Measurements from ENCODE around the gene SPACA6.
"Not testable (repeated sequence)": the region's sequence is repeated elsewhere in the genome, so short reads cannot be mapped to it uniquely, and the experiment has no call there.

Gene SPACA6, protein sequence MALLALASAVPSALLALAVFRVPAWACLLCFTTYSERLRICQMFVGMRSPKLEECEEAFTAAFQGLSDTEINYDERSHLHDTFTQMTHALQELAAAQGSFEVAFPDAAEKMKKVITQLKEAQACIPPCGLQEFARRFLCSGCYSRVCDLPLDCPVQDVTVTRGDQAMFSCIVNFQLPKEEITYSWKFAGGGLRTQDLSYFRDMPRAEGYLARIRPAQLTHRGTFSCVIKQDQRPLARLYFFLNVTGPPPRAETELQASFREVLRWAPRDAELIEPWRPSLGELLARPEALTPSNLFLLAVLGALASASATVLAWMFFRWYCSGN

DNA sequence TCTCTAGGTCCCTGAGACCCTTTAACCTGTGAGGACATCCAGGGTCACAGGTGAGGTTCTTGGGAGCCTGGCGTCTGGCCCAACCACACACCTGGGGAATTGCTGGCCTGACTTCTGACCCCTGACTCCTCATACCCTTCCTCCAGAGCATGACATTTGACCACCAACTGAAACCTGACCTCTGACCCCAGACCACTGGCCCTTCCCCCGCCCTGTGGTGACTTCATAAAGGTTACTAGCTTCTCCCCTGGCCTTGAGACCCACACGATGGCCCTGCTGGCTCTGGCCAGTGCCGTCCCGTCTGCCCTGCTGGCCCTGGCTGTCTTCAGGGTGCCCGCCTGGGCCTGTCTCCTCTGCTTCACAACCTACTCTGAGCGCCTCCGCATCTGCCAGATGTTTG lies at the start of gene SPACA6:
Gene SPACA6 (plus strand): TSS at position 71 of the 400 bp plus-strand sequence. CDS start 197 bp downstream, at position 268.
- Histone ChIP-seq H3K4me3 (peak within 1 kb of the TSS; percentile 95), H3K27ac (peak within 1 kb of the TSS; percentile 99)
- DNase-seq (ENCODE audit: low spot score) = no peak
- TF ChIP-seq, protein P1, sequence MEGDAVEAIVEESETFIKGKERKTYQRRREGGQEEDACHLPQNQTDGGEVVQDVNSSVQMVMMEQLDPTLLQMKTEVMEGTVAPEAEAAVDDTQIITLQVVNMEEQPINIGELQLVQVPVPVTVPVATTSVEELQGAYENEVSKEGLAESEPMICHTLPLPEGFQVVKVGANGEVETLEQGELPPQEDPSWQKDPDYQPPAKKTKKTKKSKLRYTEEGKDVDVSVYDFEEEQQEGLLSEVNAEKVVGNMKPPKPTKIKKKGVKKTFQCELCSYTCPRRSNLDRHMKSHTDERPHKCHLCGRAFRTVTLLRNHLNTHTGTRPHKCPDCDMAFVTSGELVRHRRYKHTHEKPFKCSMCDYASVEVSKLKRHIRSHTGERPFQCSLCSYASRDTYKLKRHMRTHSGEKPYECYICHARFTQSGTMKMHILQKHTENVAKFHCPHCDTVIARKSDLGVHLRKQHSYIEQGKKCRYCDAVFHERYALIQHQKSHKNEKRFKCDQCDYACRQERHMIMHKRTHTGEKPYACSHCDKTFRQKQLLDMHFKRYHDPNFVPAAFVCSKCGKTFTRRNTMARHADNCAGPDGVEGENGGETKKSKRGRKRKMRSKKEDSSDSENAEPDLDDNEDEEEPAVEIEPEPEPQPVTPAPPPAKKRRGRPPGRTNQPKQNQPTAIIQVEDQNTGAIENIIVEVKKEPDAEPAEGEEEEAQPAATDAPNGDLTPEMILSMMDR (IDR thresholded peaks at IDR 0.05) = no peak

DNA sequence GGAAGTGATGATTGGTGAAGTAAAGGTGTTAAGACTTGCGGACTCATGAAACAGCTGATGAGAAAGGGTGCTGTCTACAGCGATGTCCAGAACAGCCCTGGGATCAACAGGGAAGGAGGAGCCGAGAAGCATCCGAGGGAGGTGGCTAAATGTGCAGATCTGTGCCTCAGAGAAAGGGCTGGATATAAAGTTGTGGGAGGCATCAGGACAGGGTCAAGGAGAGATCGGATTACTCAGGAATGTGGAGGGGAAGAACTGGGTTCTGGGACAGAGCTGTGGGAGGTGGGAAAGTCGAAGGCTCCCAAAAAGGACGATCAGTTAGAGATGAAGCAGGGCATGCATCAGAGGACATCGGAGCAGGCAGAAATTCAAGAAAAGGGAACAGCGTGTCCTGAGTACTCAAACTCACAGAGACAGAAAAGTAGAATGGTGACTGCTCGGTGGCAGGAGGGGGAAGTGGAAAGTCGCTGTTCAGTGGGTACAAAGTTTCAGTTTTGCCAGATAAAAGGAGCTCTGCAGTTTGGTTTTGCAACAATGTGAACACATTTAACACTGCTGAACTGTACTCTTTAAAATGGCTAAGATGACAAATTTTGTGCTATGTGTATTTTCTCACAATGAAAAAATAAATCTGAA lies 48.4 kb upstream of the SPACA6 start:
- DNase-seq (ENCODE audit: low spot score) = no peak
- no peak overlapping the region for H3K27ac ChIP-seq
- no peak overlapping the region for H3K4me3 ChIP-seq
- TF ChIP-seq, protein P1 (IDR thresholded peaks at IDR 0.05) = no peak

DNA sequence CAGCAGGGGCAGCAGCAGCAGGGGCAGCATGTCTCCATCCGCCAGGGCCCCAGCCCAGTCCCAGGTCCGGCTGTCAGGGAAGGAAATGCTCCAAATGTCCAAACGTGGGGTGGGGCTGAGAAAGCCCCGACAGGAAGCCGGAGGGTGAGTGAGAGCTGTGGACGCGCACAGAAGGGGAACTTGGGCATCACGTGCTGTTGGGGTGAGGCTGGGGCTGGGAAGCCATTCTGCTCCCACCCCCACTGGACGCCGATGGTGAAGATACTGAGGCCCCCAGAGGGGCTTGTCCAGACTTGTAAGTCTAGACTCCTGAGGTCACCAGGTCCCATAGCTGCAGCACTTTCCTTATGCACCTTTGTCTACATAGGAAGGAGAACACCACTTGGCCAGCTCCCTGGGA lies 46.4 kb upstream of the SPACA6 start, which contains the start of gene SIGLEC14:
Gene SIGLEC14 (minus strand): TSS at position 96 of the 400 bp plus-strand sequence. CDS start 66 bp downstream, at position 30.
- not testable (repeated sequence) for DNase-seq (ENCODE audit: low spot score); H3K27ac ChIP-seq

DNA sequence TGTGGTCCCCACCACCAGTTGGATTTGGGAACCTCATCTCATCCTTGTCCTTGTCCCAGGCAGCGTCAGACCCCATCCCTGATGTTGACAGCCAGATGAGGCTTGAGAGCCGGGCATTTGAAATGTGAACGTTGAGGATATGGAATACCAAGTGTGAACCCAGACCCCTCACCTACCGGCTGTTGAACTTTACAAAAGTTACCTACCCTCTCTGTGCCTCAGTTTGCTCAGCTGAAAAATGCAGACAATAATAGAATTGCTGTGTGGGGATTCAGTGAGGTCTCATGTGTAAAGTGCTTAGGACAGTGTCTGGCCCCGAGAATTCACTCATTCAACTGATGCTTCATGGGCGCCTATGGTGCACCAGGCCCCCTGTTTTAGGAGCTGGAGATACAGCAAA lies 45.8 kb upstream of the SPACA6 start:
- Histone ChIP-seq H3K4me3 (no peak overlapping the region), H3K27ac (no peak overlapping the region)
- TF ChIP-seq, protein P1 (IDR thresholded peaks at IDR 0.05) = no peak
- no peak for DNase-seq (ENCODE audit: low spot score)

More for the DNA sequence above, 46.4 kb upstream of the SPACA6 start, which contains the start of gene SIGLEC14:
- not testable (repeated sequence) for H3K4me3 ChIP-seq

DNA sequence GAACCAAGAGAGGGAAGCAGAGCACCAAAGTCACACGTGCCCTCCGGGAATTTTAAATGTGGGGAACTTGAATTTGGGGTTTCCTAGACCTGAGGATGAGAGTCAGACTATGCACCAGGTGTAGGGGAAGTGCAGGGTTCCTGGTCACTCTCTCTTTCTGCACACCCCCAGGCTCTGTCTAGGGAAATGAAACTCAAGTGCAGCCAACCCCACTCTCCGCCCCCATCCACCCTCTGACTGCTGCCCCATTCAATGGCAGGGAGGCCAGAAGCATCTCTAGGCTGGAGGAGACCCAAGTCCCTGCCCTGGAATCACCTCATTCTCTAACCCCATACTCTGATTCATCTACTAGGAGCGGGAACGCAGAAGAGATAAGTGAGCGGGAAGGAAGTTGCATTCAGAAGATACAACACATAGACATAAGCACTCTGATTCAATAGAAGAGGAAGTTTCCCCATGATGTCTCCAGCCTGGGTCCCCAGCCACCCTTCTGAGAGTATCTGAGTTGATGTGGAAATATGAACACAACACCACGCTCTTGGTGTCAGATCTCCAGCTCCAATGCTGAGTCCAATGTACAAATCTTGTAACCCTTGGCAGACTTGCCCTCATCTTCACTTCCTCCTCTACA lies 41.8 kb upstream of the SPACA6 start:
- no peak for DNase-seq (ENCODE audit: low spot score)
- TF ChIP-seq, protein P1 (IDR thresholded peaks at IDR 0.05) = no peak
- Histone ChIP-seq H3K27ac (no peak overlapping the region), H3K4me3 (no peak overlapping the region)

DNA sequence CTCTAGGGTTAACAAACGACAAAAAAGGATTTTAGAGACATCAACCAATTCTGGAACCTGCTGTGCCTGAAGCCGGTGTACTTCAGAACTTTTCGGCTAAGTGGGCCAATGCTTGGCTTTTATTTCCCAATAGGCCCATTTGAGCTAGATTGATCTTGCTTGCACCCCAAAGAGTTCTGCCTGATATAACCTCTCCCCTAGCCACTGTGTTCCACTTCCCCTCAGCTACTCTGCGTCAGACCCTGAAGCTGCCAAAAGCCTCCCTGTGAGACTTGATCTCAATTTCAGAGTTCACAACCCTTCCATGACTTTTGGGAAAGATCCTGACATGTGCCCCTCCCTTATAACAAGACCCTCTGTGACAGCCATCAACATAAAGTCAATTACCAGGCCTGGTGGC lies 40.9 kb upstream of the SPACA6 start:
- DNase-seq (ENCODE audit: low spot score) = no peak
- Histone ChIP-seq H3K4me3 (no peak overlapping the region), H3K27ac (no peak overlapping the region)
- TF ChIP-seq, protein P1 (IDR thresholded peaks at IDR 0.05) = no peak

DNA sequence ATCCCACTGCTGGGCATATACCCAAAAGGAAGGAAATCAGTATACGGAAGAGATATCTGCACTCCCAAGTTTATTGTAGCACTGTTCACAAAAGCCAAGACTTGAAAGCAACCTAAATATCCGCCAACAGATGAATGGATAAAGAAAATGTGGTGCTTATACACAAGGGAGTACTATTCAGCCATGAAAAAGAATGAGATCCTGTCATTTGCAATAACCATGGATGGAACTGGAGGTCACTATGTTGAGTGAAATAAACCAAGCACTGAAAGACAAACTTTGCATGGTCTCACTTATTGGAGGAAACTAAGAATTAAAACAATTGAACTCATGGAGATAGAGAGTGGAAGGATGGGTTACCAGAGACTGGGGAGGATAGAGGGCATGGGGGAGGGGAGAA lies 40.0 kb upstream of the SPACA6 start:
- TF ChIP-seq, protein P1 (IDR thresholded peaks at IDR 0.05) = no peak
- DNase-seq (ENCODE audit: low spot score) = no peak
- Histone ChIP-seq H3K4me3 (no peak overlapping the region), H3K27ac (no peak overlapping the region)
